B cell (primary cell): Measurements from ENCODE around the gene WFDC1. TPM values are rescaled to one million over a fixed set of nuclear protein-coding genes. Genes with fewer than 3 reads are reported as not detected.

Experiments used
- ATAC-seq: fragments of 200-7000 bp; cut with Tn5 transposase; one replicate; pipeline ENCODE4 v1.10.0; 2021; ENCODE audit warnings: low read depth, mild to moderate bottlenecking, moderate number of reproducible peaks, moderate library complexity
- CTCF ChIA-PET: fragments of 350-600 bp; sonication (Branson Sonifier 250); formaldehyde crosslinking; loops from one replicate; lab custom pipeline; 2021; ENCODE audit warnings: antibody characterized with exemption, inconsistent platforms; lab: Charles Lee
- POLR2A ChIA-PET: fragments of 350-600 bp; sonication (Branson Sonifier 250); formaldehyde crosslinking; loops from one replicate; lab custom pipeline; 2021; ENCODE audit warnings: antibody characterized with exemption; lab: Charles Lee
- DNase-seq: peaks from one replicate; pipeline ENCODE4 v3.0.0; 2013
- H2AFZ ChIP-seq: 2 replicates; pipeline ENCODE4 v1.6.1; 2012; ENCODE audit warnings: mild to moderate bottlenecking, low read depth, low read length; ENCODE audit not compliant: insufficient read depth, poor library complexity, severe bottlenecking
- H3K27ac ChIP-seq, 2 donors: 1 replicate in 1 of 2; 2 replicates in 1 of 2; pipeline ENCODE4 v1.5.1; 2012 to 2013; ENCODE audit warnings: low read length in 2 of 2, mild to moderate bottlenecking in 2 of 2, moderate library complexity in 1 of 2
- H3K27me3 ChIP-seq, 4 experiments: fragments of 200-600 bp in 1 of 4; sonication (generic) in 1 of 4; replicated peaks in 1 of 4; 1 replicate in 2 of 4; 2 replicates in 2 of 4; pipeline versions ENCODE4 v1.6.1 to v1.7.0; 2013 to 2016; ENCODE audit warnings: low read length in 3 of 4, mild to moderate bottlenecking in 2 of 4, mixed read lengths in 1 of 4, moderate library complexity in 1 of 4; ENCODE audit not compliant: insufficient read depth in 4 of 4, control insufficient read depth in 3 of 4; ENCODE audit errors: control extremely low read depth in 1 of 4
- H3K36me3 ChIP-seq, 2 experiments: replicated peaks in 1 of 2; 1 replicate in 1 of 2; 2 replicates in 1 of 2; pipeline versions ENCODE4 v1.6.1 to v1.7.1; 2013; ENCODE audit warnings: low read length in 1 of 2; ENCODE audit not compliant: insufficient read depth in 2 of 2, control insufficient read depth in 1 of 2; ENCODE audit errors: control extremely low read depth in 1 of 2, extremely low read depth in 1 of 2
- H3K4me1 ChIP-seq, 2 donors: fragments of 200-600 bp in 1 of 2; sonication (generic) in 1 of 2; 1 replicate in 1 of 2; 2 replicates in 1 of 2; pipeline versions ENCODE4 v1.5.1 to v1.6.1; 2013 to 2017; ENCODE audit warnings: low read length in 2 of 2; ENCODE audit not compliant: control insufficient read depth in 2 of 2, insufficient read depth in 2 of 2
- H3K4me2 ChIP-seq: replicated peaks from 2 replicates; pipeline ENCODE3; 2012; ENCODE audit warnings: mild to moderate bottlenecking, low read depth, low read length; ENCODE audit not compliant: poor library complexity, severe bottlenecking
- H3K4me3 ChIP-seq, 5 experiments: fragments of 200-600 bp in 1 of 5; sonication (generic) in 1 of 5; 1 replicate in 3 of 5; 2 replicates in 2 of 5; pipeline versions ENCODE4 v1.5.1 to v1.7.0; 2011 to 2016; ENCODE audit warnings: low read length in 4 of 5, mild to moderate bottlenecking in 4 of 5, low read depth in 2 of 5, control low read depth in 1 of 5, moderate library complexity in 1 of 5; ENCODE audit not compliant: insufficient read depth in 1 of 5; ENCODE audit errors: control extremely low read depth in 1 of 5, extremely low read depth in 1 of 5
- H3K79me2 ChIP-seq: fragments of 200-600 bp; sonication (generic); one replicate; pipeline ENCODE4 v1.6.0; 2016; ENCODE audit warnings: low read length; ENCODE audit not compliant: control insufficient read depth, insufficient read depth
- H3K9ac ChIP-seq: fragments of 200-600 bp; sonication (generic); 2 replicates; pipeline ENCODE4 v1.6.1; 2017; ENCODE audit warnings: mild to moderate bottlenecking, low read length, moderate library complexity
- H3K9me3 ChIP-seq, 3 donors: one replicate each; pipeline versions ENCODE4 v1.6.1 to v1.7.1; 2013; ENCODE audit warnings: low read length in 2 of 3; ENCODE audit not compliant: control insufficient read depth in 2 of 3, insufficient read depth in 1 of 3; ENCODE audit errors: control extremely low read depth in 1 of 3
- H4K20me1 ChIP-seq: 2 replicates; pipeline ENCODE4 v1.6.0; 2012; ENCODE audit warnings: mild to moderate bottlenecking, low read length; ENCODE audit not compliant: insufficient read depth, control insufficient read depth, poor library complexity, severe bottlenecking
- H3K27ac Mint-ChIP-seq: one replicate; pipeline ENCODE4 v1.8.0; 2021; ENCODE audit warnings: mixed read lengths
- H3K27me3 Mint-ChIP-seq: one replicate; pipeline ENCODE4 v1.8.0; 2021; ENCODE audit warnings: mixed read lengths
- H3K4me1 Mint-ChIP-seq: one replicate; pipeline ENCODE4 v1.8.0; 2021; ENCODE audit warnings: mixed read lengths
- H3K4me3 Mint-ChIP-seq: one replicate; pipeline ENCODE4 v1.8.0; 2021; ENCODE audit warnings: mixed read lengths
- H3K9me3 Mint-ChIP-seq: one replicate; pipeline ENCODE4 v1.8.0; 2022; ENCODE audit warnings: mixed read lengths; ENCODE audit not compliant: insufficient read depth
- EZH2 ChIP-seq: IDR thresholded peaks from 2 replicates; pipeline ENCODE4 v1.6.1; 2012; ENCODE audit warnings: borderline replicate concordance, low read depth, mild to moderate bottlenecking, moderate library complexity, low read length; ENCODE audit not compliant: insufficient read depth, poor library complexity, severe bottlenecking
- whole genome bisulfite sequencing: methylation state at CpG from one replicate; pipeline ENCODE4 v1.1.5; 2013; ENCODE audit warnings: missing lambda C conversion rate; ENCODE audit not compliant: insufficient coverage; 5-methylcytosine and 5-hydroxymethylcytosine counted together
- intact Hi-C: fragments of 100-400 bp; cut with micrococcal nuclease; formaldehyde crosslinking; loops from one replicate; pipeline ENCODE4 v1.10.0; 2022
- polyA plus RNA-seq: library from polyadenylated mRNA; depleted of rRNA; stranded (reverse); fragments of >200 nt; gene quantifications from 2 replicates; pipeline ENCODE4 v1.2.3, GENCODE V29; 2012
- total RNA-seq, 2 donors: library from RNA; stranded (reverse); fragments of 120-200 nt in 1 of 2; gene quantifications; 1 replicate in 1 of 2; 2 replicates in 1 of 2; pipeline versions ENCODE4 v1.2.3 to v1.2.4, GENCODE V29; 2013 to 2022
- TF ChIP-seq, protein P1 (sequence below): fragments of 200-600 bp; IDR thresholded peaks from one replicate; pipeline ENCODE4 v1.8.0; 2022; ENCODE audit warnings: antibody characterized with exemption, mild to moderate bottlenecking

The WFDC1 gene
- total and polyA plus RNA-seq, 2 donors (not counting 1 experiment from before 2014, with no cell fraction given): not detected

DNA sequence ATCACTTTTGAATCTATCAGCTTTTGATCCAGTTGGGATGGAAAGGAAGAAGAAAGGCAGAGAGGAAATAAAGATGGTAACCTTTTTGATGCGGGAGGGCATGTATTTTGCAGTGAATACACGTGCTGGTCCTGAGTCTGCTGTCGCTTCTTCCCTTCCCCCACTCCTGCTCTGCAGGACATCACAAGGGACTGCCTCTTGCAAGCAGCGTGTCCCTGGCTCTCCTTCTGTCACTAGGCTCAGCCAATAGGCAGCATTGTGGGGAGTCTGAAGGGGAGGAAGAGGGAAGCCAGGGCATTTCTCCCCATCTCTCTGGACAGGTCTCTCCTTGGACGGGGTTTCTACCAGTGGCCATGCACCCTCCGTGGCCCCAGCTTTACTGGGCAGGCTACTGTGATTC is 15.7 kb upstream of the WFDC1 start:
- Mint-ChIP-seq H3K27ac (no peak overlapping the region), H3K9me3 (no peaks in the 10 kb centered on the region), H3K27me3 (peaks cover 21% of the 10 kb centered on the region), H3K4me3 (no peak overlapping the region), H3K4me1 (no peaks in the 10 kb centered on the region)
- Histone ChIP-seq H3K9me3 (no peaks in the 10 kb centered on the region), H3K79me2 (no peaks in the 10 kb centered on the region), H3K9ac (no peak overlapping the region), H3K27ac (no peak overlapping the region), H3K27me3 (peaks cover 0 to 3% (median 0%) of the 10 kb centered on the region in 4 experiments), H3K36me3 (no peaks in the 10 kb centered on the region), H2AFZ (no peak overlapping the region), H3K4me1 (no peaks in the 10 kb centered on the region), H3K4me3 (no peak overlapping the region), H3K4me2 (no peak overlapping the region), H4K20me1 (no peaks in the 10 kb centered on the region)
- intact Hi-C loops: no loop called here
- CTCF ChIA-PET: no interaction called here
- POLR2A ChIA-PET: no interaction called here
- DNase-seq: no peak
- WGBS: 83% methylated on average over 6 of the region's 6 CpGs
- TF ChIP-seq, protein P1, sequence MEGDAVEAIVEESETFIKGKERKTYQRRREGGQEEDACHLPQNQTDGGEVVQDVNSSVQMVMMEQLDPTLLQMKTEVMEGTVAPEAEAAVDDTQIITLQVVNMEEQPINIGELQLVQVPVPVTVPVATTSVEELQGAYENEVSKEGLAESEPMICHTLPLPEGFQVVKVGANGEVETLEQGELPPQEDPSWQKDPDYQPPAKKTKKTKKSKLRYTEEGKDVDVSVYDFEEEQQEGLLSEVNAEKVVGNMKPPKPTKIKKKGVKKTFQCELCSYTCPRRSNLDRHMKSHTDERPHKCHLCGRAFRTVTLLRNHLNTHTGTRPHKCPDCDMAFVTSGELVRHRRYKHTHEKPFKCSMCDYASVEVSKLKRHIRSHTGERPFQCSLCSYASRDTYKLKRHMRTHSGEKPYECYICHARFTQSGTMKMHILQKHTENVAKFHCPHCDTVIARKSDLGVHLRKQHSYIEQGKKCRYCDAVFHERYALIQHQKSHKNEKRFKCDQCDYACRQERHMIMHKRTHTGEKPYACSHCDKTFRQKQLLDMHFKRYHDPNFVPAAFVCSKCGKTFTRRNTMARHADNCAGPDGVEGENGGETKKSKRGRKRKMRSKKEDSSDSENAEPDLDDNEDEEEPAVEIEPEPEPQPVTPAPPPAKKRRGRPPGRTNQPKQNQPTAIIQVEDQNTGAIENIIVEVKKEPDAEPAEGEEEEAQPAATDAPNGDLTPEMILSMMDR: no peak
- no peak for TF ChIP-seq EZH2
- no peak for ATAC-seq

DNA sequence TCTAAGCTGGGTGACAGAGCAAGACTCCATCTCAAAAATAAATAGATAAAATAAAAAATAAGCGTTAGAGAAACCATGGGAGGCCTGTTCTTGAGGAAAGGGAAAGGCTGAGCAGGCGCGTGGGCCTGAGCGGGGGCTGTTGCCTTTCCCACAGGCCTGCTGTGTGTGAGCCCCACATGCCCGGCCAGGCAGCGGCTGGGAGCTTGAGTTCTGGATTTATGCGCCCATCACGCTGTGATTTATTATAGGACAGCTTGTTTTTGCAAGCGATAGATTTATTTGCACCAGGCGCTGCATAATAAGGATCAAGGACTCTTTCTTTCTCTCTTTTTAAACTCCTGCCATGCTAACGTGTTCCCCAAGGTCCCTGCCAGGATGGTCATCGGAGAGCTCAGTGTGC is 14.8 kb upstream of the WFDC1 start:
- no peaks in the 10 kb centered on the region for H3K4me1 Mint-ChIP-seq
- POLR2A ChIA-PET: no interaction called here
- ATAC-seq (no peak), DNase-seq (no peak)
- no peaks in the 10 kb centered on the region for H3K36me3 ChIP-seq
- peaks cover 21% of the 10 kb centered on the region for H3K27me3 Mint-ChIP-seq
- H3K9me3 ChIP-seq: no peaks in the 10 kb centered on the region
- no peak overlapping the region for H3K4me2 ChIP-seq
- peaks cover 0 to 3% (median under 1%) of the 10 kb centered on the region in 4 experiments for H3K27me3 ChIP-seq
- H2AFZ ChIP-seq: no peak overlapping the region
- H3K9me3 Mint-ChIP-seq: no peaks in the 10 kb centered on the region
- no peak overlapping the region for H3K27ac Mint-ChIP-seq
- WGBS: 97% methylated on average over 11 of the region's 12 CpGs
- intact Hi-C loops: no loop called here
- H3K4me3 Mint-ChIP-seq: no peak overlapping the region
- H4K20me1 ChIP-seq: no peaks in the 10 kb centered on the region
- TF ChIP-seq EZH2: no peak
- TF ChIP-seq, protein P1: no peak
- CTCF ChIA-PET: interaction anchor here (0.8 to 1.2 kb wide), 2 partner anchors 11 to 447 kb away, joined by 3 to 6 read pairs; no protein-coding TSS in a partner anchor
- H3K27ac ChIP-seq: no peak overlapping the region
- no peak overlapping the region for H3K9ac ChIP-seq
- no peak overlapping the region for H3K4me3 ChIP-seq
- H3K4me1 ChIP-seq: no peaks in the 10 kb centered on the region
- no peaks in the 10 kb centered on the region for H3K79me2 ChIP-seq
